HG03378 (cell line): ENCODE measurements around the gene KCNQ1.

Experiments used
- ATAC-seq: cut with Tn5 transposase; IDR thresholded peaks from one replicate; pipeline ENCODE4 v1.9.1; 2021; ENCODE audit warnings: mild to moderate bottlenecking, moderate library complexity; ENCODE audit not compliant: unreplicated experiment

The KCNQ1 gene

GRCh38 chr11:2521733-2522630 is 77.2 kb downstream of the KCNQ1 start:
- ATAC-seq = no peak

DNA sequence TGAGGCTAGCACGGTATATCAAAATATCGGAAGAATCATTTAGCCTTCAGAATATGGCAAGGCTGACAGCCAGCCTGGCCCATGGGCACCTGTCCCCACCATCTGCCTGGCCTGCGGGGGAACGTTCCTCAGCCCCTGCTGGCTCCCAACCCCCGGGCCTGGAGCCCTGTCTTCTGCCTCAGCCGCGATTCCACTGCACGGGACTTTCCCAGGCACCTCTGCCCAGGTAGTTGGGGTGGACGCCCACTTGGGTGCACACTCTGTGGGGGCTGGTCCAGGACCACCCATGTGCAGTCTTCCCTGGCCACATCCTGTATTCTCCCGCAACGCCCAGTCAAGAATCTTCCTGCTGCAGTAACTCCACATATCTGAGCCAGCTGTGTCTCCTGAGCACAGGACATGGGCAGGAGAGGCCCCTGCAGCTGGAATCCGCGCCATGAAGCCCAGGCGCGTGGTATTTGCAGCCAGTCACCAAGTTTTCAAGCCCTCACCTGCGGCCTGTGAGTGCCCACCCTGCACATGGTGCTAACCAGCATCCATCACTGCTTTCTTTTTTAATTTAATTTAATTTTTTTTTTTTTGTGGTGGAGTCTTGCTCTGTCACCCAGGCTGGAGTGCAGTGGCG is 77.9 kb downstream of the KCNQ1 start:
- no peak for ATAC-seq

DNA sequence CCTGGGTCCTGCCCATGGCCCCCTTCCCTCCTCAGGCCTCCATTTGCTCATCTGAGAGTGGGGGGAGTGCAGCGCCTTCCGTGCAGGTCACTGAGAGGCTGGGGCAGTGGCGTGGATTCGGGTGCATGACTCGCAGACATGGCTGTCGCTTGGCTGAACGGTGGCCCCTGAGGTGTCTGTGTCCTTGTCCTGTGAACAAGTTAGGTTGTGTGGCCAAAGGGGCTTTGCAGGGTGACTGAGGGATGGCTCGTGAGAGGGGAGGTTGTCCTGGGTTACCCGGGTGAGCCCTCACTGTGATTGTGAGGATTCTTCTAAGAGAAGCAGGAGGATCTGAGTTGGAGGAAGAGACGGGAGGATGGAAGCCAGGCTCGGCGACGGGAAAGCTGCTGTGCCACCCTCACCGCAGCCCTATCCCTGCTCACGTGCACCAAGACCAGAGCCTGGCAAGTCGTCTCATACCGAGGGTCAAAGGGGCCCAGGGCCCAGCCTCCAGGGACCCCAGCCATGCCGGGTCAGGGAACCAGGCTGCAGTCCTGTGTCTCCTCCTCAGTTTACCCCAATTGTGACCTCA is 79.1 kb downstream of the KCNQ1 start:
- ATAC-seq = no peak

DNA sequence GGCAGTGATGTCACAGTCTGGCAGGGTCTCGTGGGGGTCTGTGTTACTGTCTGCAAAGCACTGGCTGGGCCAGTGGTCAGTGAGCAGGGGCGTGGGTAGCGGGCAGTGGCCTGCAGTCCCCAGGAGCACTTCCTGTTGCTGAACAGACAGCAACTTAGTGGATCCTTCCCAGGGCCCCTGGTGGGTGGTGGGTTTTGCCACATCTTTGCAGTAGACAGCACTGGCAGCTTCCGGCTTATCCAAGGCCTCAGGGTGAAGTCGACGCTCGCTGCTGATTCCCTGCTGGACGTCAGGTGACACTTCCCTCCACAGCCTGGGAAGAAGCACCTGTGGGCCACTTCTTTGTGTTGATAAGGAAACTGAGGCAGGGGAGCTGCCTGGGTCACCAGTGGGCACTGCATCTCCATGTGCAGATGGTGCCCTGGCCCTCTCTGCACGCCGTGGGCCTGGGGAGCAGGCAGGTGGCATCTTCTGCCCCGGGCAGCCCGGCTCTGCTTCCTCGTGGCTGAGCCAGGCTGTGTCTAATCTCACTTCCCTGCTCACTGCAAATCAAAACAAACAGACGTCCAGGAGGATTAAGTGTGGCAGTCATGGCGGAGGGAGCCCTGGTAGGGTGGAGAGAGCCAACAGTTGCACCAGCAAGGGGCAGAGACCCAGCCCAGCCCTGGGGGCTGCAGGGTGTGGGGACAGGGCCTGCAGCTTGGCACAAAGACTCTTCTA is 79.8 kb downstream of the KCNQ1 start:
- ATAC-seq = no peak

GRCh38 chr11:2525166-2525861 is 80.5 kb downstream of the KCNQ1 start:
- ATAC-seq = no peak

- no peak for ATAC-seq
These were observed 81.4 kb downstream of the KCNQ1 start for GRCh38 chr11:2525941-2526807.

GRCh38 chr11:2526808-2527381 is 82.1 kb downstream of the KCNQ1 start:
- ATAC-seq = peak; percentile 61

GRCh38 chr11:2527621-2528291 is 82.9 kb downstream of the KCNQ1 start:
- no peak for ATAC-seq

DNA sequence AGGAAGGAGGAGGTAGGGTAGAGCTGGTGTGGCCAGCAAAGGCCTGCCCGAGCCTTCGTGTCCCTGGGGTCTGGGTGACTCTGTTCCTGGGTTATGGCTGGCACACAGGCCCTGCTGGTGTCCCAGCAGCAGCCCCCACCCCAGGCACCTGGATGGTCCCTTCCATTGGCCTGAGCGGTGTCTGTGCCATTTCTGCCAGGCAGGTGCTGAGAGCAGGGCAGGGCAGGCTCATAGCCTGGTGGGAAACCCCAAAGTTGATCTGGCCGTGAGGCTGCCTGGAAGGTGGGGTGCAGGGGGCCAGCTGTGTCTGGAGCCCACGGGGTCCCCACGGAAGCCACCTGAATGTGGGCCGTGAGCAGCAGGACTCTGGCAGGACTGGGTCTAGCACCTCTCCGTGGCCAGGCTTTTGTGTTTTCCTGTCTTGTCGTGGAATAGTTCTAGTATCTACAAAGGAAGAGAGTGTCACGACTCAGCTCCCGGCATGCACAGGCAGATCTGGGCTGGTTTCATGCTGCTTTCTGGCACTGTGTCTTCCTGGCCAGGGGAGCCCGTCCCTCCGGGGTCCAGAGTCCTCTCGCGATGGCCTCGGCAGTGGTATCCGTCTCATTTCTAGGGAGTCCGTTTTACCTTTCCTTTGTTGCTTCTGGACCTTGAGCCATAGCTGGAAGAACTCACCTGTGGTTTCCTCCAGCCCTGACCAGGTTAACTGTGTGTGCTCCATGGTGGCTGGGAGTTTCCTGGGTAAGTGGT is 83.7 kb downstream of the KCNQ1 start:
- no peak for ATAC-seq

- no peak for ATAC-seq
These were observed 84.4 kb downstream of the KCNQ1 start for GRCh38 chr11:2529173-2529572.

DNA sequence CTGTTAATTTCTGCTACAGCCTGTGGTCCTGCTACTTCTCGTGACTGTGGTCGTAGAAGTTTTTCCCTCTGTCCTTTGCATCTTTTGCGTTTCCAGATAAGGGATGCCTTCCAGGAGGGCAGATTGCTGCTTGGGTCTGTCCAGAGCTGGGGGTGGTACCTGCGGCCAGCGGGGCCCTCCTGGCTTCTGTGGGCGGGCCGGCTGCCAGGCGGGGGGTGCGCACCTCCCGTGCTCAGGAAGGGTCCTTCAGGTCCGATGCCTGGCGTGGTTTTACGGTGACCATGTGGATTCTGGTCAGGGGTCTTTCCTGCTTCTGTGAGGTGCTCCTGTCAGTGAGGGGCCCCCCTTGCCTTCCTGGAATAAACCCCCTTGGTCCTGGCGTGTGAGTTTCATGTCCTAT is 84.8 kb downstream of the KCNQ1 start:
- no peak for ATAC-seq

DNA sequence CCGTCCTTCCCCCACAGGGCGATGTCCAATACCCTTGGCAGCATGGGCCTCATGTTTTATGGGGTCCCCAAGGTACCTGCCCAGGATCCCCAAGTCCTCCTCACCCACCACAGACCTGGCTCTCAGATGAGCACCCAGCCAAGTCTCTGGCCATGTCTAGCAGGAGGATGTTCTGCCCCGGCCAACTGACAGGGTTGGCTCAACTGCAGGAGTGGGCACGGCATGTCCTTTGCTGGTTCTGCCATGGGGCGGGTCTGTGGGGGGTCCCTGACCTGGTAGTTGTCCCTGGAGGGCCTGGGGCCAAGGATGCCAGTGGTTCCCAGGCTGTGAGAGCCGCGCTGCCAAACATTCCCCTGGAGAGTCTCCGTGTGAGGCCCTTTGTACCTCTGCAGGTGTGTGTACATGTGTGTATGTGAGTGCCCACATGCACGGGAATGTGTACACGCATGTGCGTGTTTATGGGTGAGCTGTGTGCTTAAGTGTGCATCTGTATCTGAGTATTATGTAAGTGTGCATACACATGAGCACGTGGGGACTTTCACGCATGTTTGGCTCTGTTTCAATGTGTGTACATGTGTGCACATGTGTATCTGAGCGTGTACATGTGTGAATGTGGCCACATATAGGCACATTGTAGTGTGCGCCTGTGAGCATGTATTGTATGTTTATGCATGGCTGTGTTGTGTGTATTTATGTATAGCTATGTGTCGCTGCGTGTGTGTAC is 85.5 kb downstream of the KCNQ1 start:
- no peak for ATAC-seq

GRCh38 chr11:2530855-2531200 is 86.0 kb downstream of the KCNQ1 start:
- ATAC-seq = no peak

GRCh38 chr11:2531277-2531986 is 86.6 kb downstream of the KCNQ1 start:
- ATAC-seq = no peak

GRCh38 chr11:2531987-2532703 is 87.3 kb downstream of the KCNQ1 start:
- no peak for ATAC-seq
